IMR-90 (cell line): ENCODE measurements around the gene ZFYVE1. TPM values are rescaled to one million over a fixed set of nuclear protein-coding genes. Genes with fewer than 3 reads are reported as not detected.

ENCODE experiments used
- ATAC-seq: fragments of 200-7000 bp; cut with Tn5 transposase; 2 replicates; pipeline ENCODE4 v1.9.1; 2020; ENCODE audit warnings: low read depth, mild to moderate bottlenecking, moderate library complexity
- BruUV-seq: library from RNA; stranded (reverse); fragments of 400-500 nt; replicated peaks from 2 replicates; lab custom pipeline; 2021; lab: Mats Ljungman, UMichigan
- CTCF ChIA-PET: fragments of 300-600 bp; formaldehyde crosslinking; extraction: SDS; loops from one replicate; lab custom pipeline; 2021; ENCODE audit warnings: antibody characterized with exemption; lab: Yijun Ruan, JAX
- POLR2A ChIA-PET: fragments of 300-600 bp; sonication (Branson Sonifier 250); formaldehyde crosslinking; loops from one replicate; lab custom pipeline; 2022; ENCODE audit warnings: antibody characterized with exemption; ENCODE audit not compliant: unreplicated experiment; lab: Charles Lee
- DNase-seq: peaks from one replicate; pipeline ENCODE4 v3.0.0; 2013
- H2AFZ ChIP-seq: replicated peaks from 2 replicates; pipeline ENCODE3; 2013; ENCODE audit warnings: low read length, mild to moderate bottlenecking; ENCODE audit not compliant: poor library complexity
- H2AK5ac ChIP-seq: 2 replicates; pipeline ENCODE4 v1.6.1; 2013; ENCODE audit warnings: low read depth, low read length, inconsistent platforms
- H2AK9ac ChIP-seq: replicated peaks from 2 replicates; pipeline ENCODE3; 2013; ENCODE audit warnings: mild to moderate bottlenecking, low read depth, low read length, moderate library complexity; ENCODE audit not compliant: poor library complexity
- H2BK120ac ChIP-seq: 2 replicates; pipeline ENCODE4 v1.6.1; 2013; ENCODE audit warnings: low read depth, low read length, inconsistent platforms
- H2BK15ac ChIP-seq: 3 replicates; pipeline ENCODE4 v1.6.1; 2013; ENCODE audit warnings: low read depth, low read length, inconsistent platforms
- H2BK20ac ChIP-seq: 2 replicates; pipeline ENCODE4 v1.6.1; 2013; ENCODE audit warnings: low read depth, mild to moderate bottlenecking, inconsistent platforms, low read length, moderate library complexity
- H2BK5ac ChIP-seq: 2 replicates; pipeline ENCODE4 v1.6.1; 2013; ENCODE audit warnings: mild to moderate bottlenecking, low read depth, low read length, inconsistent platforms; ENCODE audit not compliant: poor library complexity, severe bottlenecking
- H3K14ac ChIP-seq: replicated peaks from 2 replicates; pipeline ENCODE4 v1.6.1; 2013; ENCODE audit warnings: low read depth, low read length, inconsistent platforms
- H3K18ac ChIP-seq: 2 replicates; pipeline ENCODE4 v1.6.1; 2013; ENCODE audit warnings: low read depth, low read length, control low read depth
- H3K23ac ChIP-seq: 2 replicates; pipeline ENCODE4 v1.6.1; 2013; ENCODE audit warnings: low read depth, low read length, inconsistent platforms
- H3K27ac ChIP-seq: 2 replicates; pipeline ENCODE4 v1.5.1; 2013; ENCODE audit warnings: mild to moderate bottlenecking, control low read depth, low read length; ENCODE audit not compliant: insufficient read depth
- H3K27me3 ChIP-seq: 2 replicates; pipeline ENCODE4 v1.6.1; 2013; ENCODE audit warnings: low read length; ENCODE audit not compliant: control insufficient read depth, insufficient read depth
- H3K36me3 ChIP-seq: 2 replicates; pipeline ENCODE4 v1.6.1; 2013; ENCODE audit warnings: low read length, mixed read lengths; ENCODE audit not compliant: control insufficient read depth, insufficient read depth
- H3K4ac ChIP-seq: 2 replicates; pipeline ENCODE4 v1.6.1; 2013; ENCODE audit warnings: low read depth, low read length, inconsistent platforms
- H3K4me1 ChIP-seq: 2 replicates; pipeline ENCODE4 v1.6.1; 2013; ENCODE audit warnings: low read length, mixed read lengths; ENCODE audit not compliant: control insufficient read depth, insufficient read depth
- H3K4me2 ChIP-seq: 2 replicates; pipeline ENCODE4 v1.6.1; 2013; ENCODE audit warnings: low read depth, mild to moderate bottlenecking, control low read depth, low read length, moderate library complexity
- H3K4me3 ChIP-seq: 2 replicates; pipeline ENCODE4 v1.5.1; 2013; ENCODE audit warnings: low read depth, mild to moderate bottlenecking, control low read depth, low read length, moderate library complexity; ENCODE audit not compliant: insufficient read depth
- H3K56ac ChIP-seq: 2 replicates; pipeline ENCODE4 v1.6.1; 2013; ENCODE audit warnings: low read length, inconsistent platforms; ENCODE audit not compliant: insufficient read depth; ENCODE audit errors: extremely low read depth
- H3K79me1 ChIP-seq, 2 experiments: 2 replicates each; pipeline ENCODE4 v1.6.1; 2013; ENCODE audit warnings: low read length in 2 of 2, inconsistent platforms in 1 of 2, low read depth in 1 of 2
- H3K9ac ChIP-seq: 2 replicates; pipeline ENCODE4 v1.6.1; 2013; ENCODE audit warnings: low read depth, low read length, control low read depth
- H3K9me1 ChIP-seq: 2 replicates; pipeline ENCODE4 v1.6.1; 2013; ENCODE audit warnings: low read length, inconsistent platforms; ENCODE audit not compliant: insufficient read depth
- H3K9me3 ChIP-seq: 2 replicates; pipeline ENCODE4 v1.6.1; 2013; ENCODE audit warnings: low read length; ENCODE audit not compliant: control insufficient read depth, insufficient read depth
- H4K20me1 ChIP-seq: 2 replicates; pipeline ENCODE4 v1.6.1; 2013; ENCODE audit warnings: low read length, inconsistent platforms; ENCODE audit not compliant: insufficient read depth
- H4K5ac ChIP-seq: 2 replicates; pipeline ENCODE4 v1.6.1; 2013; ENCODE audit warnings: mild to moderate bottlenecking, low read depth, low read length, control low read depth
- H4K8ac ChIP-seq, 2 experiments: 2 replicates each; pipeline ENCODE4 v1.6.1; 2013; ENCODE audit warnings: low read depth in 2 of 2, low read length in 2 of 2, control low read depth in 1 of 2, inconsistent platforms in 1 of 2
- H4K91ac ChIP-seq: 2 replicates; pipeline ENCODE4 v1.6.1; 2013; ENCODE audit warnings: low read depth, low read length, inconsistent platforms; ENCODE audit not compliant: insufficient read depth
- CEBPB ChIP-seq: IDR thresholded peaks from 2 replicates; pipeline ENCODE4 v1.6.1; 2012; ENCODE audit warnings: low read depth, low read length, improper control_type of control experiment
- FOS ChIP-seq: fragments of 150-350 bp; IDR thresholded peaks from 2 replicates; pipeline ENCODE4 v1.6.1; 2016; ENCODE audit warnings: low read depth, low read length
- MAZ ChIP-seq: IDR thresholded peaks from 2 replicates; pipeline ENCODE4 v1.6.1; 2012; ENCODE audit warnings: low read depth, mild to moderate bottlenecking, low read length, improper control_type of control experiment, moderate library complexity, borderline replicate concordance
- MXI1 ChIP-seq: IDR thresholded peaks from 2 replicates; pipeline ENCODE4 v1.6.1; 2012; ENCODE audit warnings: low read depth, mild to moderate bottlenecking, low read length, moderate library complexity, borderline replicate concordance
- NFE2L2 ChIP-seq: fragments of 150-350 bp; IDR thresholded peaks from 2 replicates; pipeline ENCODE4 v1.6.1; 2016; ENCODE audit warnings: low read depth, mild to moderate bottlenecking, low read length
- RCOR1 ChIP-seq: IDR thresholded peaks from 2 replicates; pipeline ENCODE4 v1.6.1; 2012; ENCODE audit warnings: mild to moderate bottlenecking, low read length, improper control_type of control experiment; ENCODE audit not compliant: insufficient replicate concordance
- RFX5 ChIP-seq: IDR thresholded peaks from 2 replicates; pipeline ENCODE4 v1.8.0; 2012; ENCODE audit warnings: low read depth, mild to moderate bottlenecking, low read length, moderate library complexity
- SMC3 ChIP-seq: fragments of 150-350 bp; IDR thresholded peaks from 2 replicates; pipeline ENCODE4 v1.6.1; 2016; ENCODE audit warnings: low read depth, mild to moderate bottlenecking, antibody characterized with exemption, low read length, moderate library complexity
- WGBS, 2 experiments: methylation state at CpG; one replicate each; pipeline versions ENCODE4 v1.1.5 to v1.1.7; 2013; ENCODE audit warnings: missing lambda C conversion rate in 2 of 2; ENCODE audit not compliant: insufficient read length in 1 of 2; ENCODE audit errors: extremely low coverage in 2 of 2; 5-methylcytosine and 5-hydroxymethylcytosine counted together
- dilution Hi-C: fragments of 300-500 bp; cut with HindIII; formaldehyde crosslinking; loops from one replicate; pipeline ENCODE4 v1.14.3; 2018; ENCODE audit warnings: low sequenced_read_pairs; ENCODE audit not compliant: unreplicated experiment
- in situ Hi-C: fragments of 300-500 bp; cut with MboI; formaldehyde crosslinking; loops from 3 replicates; pipeline ENCODE4 v1.14.3; 2019; ENCODE audit warnings: low sequenced_read_pairs, inconsistent platforms, mixed read lengths
- intact Hi-C: fragments of 100-400 bp; cut with micrococcal nuclease; formaldehyde crosslinking; loops from 2 replicates; pipeline ENCODE4 v1.10.0; 2022
- polyA plus RNA-seq, 3 experiments: library from polyadenylated mRNA; depleted of rRNA; stranded (reverse); fragments of >200 nt; gene quantifications; 2 replicates each; pipeline ENCODE4 v1.2.3, GENCODE V29; 2012; ENCODE audit warnings: low replicate concordance in 1 of 3
- total RNA-seq: library from RNA; depleted of rRNA; stranded (reverse); fragments of >200 nt; gene quantifications from 2 replicates; pipeline ENCODE4 v1.2.3, GENCODE V29; 2012
- TF ChIP-seq, protein P1 (sequence below): conservative IDR thresholded peaks from 2 replicates; pipeline ENCODE4 v1.5.1; 2012; ENCODE audit warnings: mild to moderate bottlenecking, low read depth, low read length, improper control_type of control experiment
- TF ChIP-seq, protein P2 (sequence below): fragments of 150-350 bp; IDR thresholded peaks from 2 replicates; pipeline ENCODE4 v1.6.1; 2016; ENCODE audit warnings: low read depth, mild to moderate bottlenecking, low read length, moderate library complexity, borderline replicate concordance

The ZFYVE1 gene
- total and polyA plus RNA-seq, 2 of the 4 experiments (the other 2 are of a cell fraction), result 12.2 to 14.2 TPM

DNA sequence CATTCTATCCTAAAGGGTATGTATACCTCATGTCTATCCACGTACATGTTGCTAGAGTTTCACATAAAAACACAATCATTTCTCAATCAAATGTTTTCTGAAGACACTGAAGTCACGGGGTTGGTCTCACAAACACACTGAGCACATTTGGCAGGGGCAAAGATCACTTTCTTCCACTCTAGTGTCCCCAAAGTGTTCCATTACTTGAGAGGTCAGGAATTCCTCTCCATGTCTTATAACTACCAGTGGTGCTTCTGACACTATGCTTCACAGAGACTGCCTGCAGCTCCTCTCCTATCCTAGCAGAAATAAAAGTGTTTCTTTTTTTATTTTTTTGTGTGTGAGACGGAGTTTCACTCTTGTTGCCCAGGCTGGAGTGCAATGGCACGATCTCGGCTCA, 19.1 kb downstream of the ZFYVE1 start:
- POLR2A ChIA-PET, result no interaction called here
- H4K8ac ChIP-seq, result 0 out of 4 replicates have a peak overlapping the region, but pooled peaks of 1 of the 2 experiments have one; percentile 56
- H2AK5ac ChIP-seq, result peak overlapping the region; percentile 33; the same call in 1 of the 2 replicates
- H3K18ac ChIP-seq, result peak overlapping the region; percentile 52; the same call in 1 of the 2 replicates
- H2BK120ac ChIP-seq, result peak overlapping the region; percentile 34; the same call in 1 of the 2 replicates
- H3K23ac ChIP-seq, result 0 out of 2 replicates have a peak overlapping the region, but pooled peaks have one; percentile 16
- H2AK9ac ChIP-seq, result no peak overlapping the region
- H3K4me1 ChIP-seq, result peaks cover 4% of the 10 kb centered on the region
- DNase-seq, result no peak
- peaks cover 26 to 73% of the 10 kb centered on the region in 2 experiments for H3K79me1 ChIP-seq
- no peak overlapping the region for H3K14ac ChIP-seq
- dilution Hi-C loops, result no loop called here
- peaks cover 25% of the 10 kb centered on the region for H4K20me1 ChIP-seq
- TF ChIP-seq RCOR1 (no peak), MAZ (no peak), MXI1 (no peak), FOS (no peak), CEBPB (no peak), SMC3 (no peak), NFE2L2 (no peak), RFX5 (no peak)
- TF ChIP-seq, protein P1, sequence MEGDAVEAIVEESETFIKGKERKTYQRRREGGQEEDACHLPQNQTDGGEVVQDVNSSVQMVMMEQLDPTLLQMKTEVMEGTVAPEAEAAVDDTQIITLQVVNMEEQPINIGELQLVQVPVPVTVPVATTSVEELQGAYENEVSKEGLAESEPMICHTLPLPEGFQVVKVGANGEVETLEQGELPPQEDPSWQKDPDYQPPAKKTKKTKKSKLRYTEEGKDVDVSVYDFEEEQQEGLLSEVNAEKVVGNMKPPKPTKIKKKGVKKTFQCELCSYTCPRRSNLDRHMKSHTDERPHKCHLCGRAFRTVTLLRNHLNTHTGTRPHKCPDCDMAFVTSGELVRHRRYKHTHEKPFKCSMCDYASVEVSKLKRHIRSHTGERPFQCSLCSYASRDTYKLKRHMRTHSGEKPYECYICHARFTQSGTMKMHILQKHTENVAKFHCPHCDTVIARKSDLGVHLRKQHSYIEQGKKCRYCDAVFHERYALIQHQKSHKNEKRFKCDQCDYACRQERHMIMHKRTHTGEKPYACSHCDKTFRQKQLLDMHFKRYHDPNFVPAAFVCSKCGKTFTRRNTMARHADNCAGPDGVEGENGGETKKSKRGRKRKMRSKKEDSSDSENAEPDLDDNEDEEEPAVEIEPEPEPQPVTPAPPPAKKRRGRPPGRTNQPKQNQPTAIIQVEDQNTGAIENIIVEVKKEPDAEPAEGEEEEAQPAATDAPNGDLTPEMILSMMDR, result no peak
- TF ChIP-seq, protein P2, sequence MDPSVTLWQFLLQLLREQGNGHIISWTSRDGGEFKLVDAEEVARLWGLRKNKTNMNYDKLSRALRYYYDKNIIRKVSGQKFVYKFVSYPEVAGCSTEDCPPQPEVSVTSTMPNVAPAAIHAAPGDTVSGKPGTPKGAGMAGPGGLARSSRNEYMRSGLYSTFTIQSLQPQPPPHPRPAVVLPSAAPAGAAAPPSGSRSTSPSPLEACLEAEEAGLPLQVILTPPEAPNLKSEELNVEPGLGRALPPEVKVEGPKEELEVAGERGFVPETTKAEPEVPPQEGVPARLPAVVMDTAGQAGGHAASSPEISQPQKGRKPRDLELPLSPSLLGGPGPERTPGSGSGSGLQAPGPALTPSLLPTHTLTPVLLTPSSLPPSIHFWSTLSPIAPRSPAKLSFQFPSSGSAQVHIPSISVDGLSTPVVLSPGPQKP, result no peak
- H3K4me3 ChIP-seq, result no peak overlapping the region
- intact Hi-C loops, result no loop called here
- H3K36me3 ChIP-seq, result peaks cover 33% of the 10 kb centered on the region
- H3K56ac ChIP-seq, result no peak overlapping the region
- H2BK5ac ChIP-seq, result peak overlapping the region; percentile 3
- ATAC-seq, result no peak
- H3K4me2 ChIP-seq, result no peak overlapping the region
- 0 out of 3 replicates have a peak overlapping the region, but pooled peaks have one; percentile 36 for H2BK15ac ChIP-seq
- H3K9ac ChIP-seq, result no peak overlapping the region
- peaks cover 10% of the 10 kb centered on the region; the same call in 1 of the 2 replicates for H3K9me1 ChIP-seq
- CTCF ChIA-PET, result interaction anchor here (1.0 to 1.4 kb wide), 3 partner anchors 8 to 59 kb away, joined by 3 to 5 read pairs (median 4); no protein-coding TSS in a partner anchor
- peak overlapping the region; percentile 15; the same call in 1 of the 2 replicates for H4K91ac ChIP-seq
- peak overlapping the region; percentile 54; the same call in 1 of the 2 replicates for H3K27ac ChIP-seq
- no TSS peak for BruUV-seq
- no peak overlapping the region for H2AFZ ChIP-seq
- peak overlapping the region; percentile 31; the same call in 1 of the 2 replicates for H3K4ac ChIP-seq
- no peaks in the 10 kb centered on the region for H3K9me3 ChIP-seq
- WGBS, 2 experiments, result 95% methylated on average over 4 of the region's 5 CpGs; no CpG with 5 or more reads in 1 of the 2 experiments
- H4K5ac ChIP-seq, result peak overlapping the region; percentile 93
- H2BK20ac ChIP-seq, result no peak overlapping the region
- in situ Hi-C loops, result no loop called here
- no peaks in the 10 kb centered on the region for H3K27me3 ChIP-seq
